Ovary (tissue), 1 donor: ENCODE data around the gene STPG4.

ENCODE experiments used
- EP300 ChIP-seq: sonication (generic); formaldehyde crosslinking; IDR thresholded peaks from one replicate; pipeline ENCODE4 v1.6.1; 2017; ENCODE audit warnings: antibody characterized with exemption
- POLR2A ChIP-seq: fragments of 450-650 bp; IDR thresholded peaks from one replicate; pipeline ENCODE4 v1.6.1; 2017; ENCODE audit warnings: antibody characterized with exemption, mild to moderate bottlenecking, moderate library complexity

GRCh38 chr2:47070155-47070919, 84.8 kb downstream of the STPG4 start:
- TF ChIP-seq EP300 (no peak), POLR2A (no peak)
